NCI-H526 treated with DMSO at 0.1 percent for 48 hours (cell line): ENCODE results near the gene WWP2.

ENCODE experiments used
- DNase-seq: peaks from one replicate; lab custom pipeline; 2025; lab: John Stamatoyannopoulos, UW

The WWP2 gene

DNA sequence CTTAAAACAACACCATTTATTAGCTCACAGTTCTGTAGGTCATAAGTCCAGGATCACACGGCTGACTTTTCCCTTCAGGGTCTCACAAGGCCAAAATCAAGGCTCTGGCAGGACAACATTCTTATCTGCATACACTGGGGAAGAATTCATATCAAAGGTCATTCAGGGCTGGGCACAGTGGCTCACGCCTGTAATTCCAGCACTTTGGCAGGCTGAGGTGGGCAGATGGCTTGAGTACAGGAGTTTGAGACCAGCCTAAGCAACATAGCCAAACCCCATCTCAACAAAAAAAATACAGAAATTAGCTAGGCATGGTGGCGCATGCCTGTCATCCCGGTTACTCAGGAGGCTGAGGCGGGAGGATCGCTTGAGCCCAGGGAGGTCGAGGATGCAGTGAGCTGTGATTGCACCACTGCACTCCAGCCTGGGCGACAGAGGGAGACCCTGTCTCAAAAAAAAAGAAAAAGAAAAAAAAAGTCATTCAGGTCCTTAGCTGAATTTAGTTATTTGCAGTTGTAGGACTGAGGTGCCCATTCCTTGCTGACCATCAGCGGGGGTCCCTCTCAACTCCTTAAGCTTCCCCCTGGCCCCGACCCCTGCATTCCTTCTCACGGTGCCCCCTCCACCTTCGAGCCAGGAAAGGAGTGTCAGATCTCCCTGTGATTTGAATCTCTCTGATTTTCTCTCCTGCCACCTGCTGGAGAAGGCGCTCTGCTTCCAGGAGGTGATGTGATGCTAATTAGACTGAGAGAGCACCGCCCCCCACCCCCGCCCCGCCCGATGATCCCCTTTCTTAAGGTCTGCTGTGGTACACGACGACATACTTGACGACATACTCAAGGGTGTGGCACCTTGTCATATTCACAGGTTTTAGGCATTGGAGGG, 97.2 kb downstream of the WWP2 start:
- no peak for DNase-seq

DNA sequence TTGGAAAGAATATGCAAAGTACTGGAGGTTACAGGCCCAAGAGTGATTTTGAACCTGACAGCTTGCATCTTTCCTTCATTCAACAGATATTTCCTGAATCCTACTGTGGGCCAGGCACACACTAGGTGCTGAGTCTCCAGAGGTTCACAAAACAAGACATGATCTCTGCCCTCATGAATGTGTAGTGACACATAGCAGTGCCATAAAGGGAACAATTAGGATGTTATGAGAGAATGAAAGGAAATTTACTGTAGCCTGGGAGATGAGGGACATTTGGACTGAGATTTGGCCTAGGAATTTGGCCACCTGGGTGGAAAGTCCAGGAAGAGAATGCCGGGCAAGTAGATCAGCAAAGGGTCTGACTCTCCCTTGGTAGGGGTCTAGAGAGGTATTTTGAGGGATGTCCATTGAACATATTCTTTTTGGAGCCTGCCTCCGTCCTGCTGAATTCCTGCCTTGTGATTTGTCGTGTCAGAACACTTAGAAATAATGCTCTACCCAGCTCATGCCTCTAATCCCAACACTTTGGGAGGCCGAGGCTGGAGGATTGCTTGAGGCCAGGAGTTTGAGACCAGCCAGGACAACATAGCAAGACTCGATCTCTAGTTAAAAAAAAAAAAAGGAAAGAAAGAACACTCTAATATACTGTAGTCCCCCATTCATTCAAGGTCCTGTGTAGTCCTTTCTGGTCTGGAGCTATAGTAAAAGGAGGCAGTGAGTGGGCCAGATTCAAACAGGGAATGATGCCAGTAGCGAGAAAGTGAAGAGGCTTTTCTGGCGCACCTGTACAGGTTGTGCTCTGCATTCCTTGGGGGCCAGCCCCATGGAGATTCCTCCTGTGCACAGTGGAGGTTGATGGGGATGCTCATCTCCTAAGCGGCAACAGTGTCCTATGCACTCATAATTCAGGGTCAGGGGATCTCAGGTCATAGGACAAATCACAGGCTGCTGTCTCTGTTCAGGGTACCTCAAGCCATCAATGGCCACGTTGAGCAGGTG, 98.4 kb downstream of the WWP2 start:
- DNase-seq: no peak

DNA sequence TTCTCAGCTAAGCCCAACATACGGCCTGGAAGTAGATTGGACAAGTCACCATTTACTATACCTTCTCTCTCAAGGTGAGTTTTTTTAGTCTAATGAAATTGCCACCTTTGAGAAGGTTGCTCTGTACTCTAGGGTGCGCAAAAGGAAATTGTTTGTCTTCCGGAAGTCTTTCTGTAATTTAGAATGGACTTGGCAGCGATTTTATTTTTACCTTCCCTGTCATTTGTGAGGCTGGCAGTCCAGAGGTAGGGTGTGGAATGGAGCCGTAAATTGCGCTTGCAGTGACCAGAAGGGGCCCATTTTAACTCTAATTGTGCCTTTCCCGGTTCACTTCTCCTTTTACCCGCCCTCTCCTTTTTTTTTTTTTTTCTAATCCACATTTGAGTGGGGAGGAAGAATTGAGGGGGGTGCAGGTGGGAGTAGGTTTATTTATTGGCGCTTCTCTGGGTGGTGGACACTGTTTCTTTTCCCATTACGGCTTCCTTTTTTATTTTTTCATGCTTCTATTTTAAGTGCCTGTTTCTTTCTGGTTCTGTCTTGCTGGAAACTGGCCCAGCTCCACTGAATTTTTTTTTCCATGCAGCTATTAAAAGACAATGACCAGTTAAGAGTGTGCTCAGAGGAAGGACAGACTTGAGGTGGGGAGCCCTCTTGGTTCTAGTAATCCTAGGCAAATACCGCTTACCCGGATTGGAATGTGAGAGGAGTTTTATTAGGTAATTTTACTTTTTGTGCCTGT, 99.3 kb downstream of the WWP2 start:
- no peak for DNase-seq

DNA sequence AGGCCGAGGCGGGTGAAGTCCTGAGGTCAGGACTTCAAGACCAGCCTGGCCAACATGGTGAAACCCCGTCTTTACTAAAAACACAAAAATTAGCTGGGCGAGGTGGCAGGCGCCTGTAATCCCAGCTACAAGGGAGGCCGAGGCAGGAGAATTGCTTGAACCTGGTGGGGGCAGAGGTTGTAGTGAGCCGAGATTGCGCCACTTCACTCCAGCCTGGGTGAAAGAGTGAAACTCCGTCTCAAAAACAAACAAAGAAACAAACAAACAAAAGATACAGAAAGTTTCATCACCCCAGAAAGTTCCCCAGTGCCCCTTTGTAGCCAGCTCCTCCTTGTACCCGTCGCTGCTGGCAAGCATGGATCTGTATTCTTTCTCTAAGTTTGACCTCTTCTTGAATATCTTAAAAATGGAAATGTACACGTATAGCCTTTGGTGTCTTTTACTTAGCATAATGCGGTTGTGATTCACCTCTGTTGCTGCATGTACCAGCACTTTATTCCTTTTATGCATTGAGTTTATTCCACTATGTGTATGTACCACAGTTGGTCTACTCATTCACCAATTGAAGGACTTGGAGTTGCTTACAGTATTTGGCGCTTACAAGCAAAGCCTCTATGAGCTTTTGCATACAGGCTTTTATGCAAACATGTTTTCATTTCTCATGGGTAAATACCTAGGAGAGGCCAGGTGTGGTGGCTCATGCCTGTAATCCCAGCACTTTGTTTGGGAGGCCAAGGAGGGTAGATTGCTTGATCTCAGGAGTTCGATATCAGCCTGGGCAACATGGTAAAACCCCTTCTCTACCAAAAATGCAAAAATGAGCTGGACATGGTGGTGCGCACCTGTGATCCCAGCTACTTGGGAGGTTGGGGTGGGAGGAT, 101.5 kb downstream of the WWP2 start:
- DNase-seq: peak; percentile 74

DNA sequence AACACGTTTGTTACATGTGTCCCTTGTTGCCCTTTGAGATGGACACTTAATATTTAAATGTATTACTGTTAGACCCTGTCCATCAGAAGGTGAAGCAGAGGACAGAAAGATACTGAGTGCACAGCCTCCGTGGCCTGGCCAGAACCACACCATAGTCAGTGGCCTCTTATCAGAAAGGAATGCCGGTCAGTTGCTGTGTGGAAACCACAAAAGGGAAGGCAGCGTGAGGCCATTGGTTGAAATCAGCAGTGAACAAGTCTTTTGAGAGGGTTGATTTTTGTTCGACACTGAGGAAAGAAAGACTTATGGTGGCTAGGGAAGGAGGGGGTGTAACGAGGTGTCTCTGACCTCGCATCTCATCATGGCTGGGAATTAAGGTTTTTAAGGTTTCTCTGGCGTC, 103.6 kb downstream of the WWP2 start:
- DNase-seq: no peak

DNA sequence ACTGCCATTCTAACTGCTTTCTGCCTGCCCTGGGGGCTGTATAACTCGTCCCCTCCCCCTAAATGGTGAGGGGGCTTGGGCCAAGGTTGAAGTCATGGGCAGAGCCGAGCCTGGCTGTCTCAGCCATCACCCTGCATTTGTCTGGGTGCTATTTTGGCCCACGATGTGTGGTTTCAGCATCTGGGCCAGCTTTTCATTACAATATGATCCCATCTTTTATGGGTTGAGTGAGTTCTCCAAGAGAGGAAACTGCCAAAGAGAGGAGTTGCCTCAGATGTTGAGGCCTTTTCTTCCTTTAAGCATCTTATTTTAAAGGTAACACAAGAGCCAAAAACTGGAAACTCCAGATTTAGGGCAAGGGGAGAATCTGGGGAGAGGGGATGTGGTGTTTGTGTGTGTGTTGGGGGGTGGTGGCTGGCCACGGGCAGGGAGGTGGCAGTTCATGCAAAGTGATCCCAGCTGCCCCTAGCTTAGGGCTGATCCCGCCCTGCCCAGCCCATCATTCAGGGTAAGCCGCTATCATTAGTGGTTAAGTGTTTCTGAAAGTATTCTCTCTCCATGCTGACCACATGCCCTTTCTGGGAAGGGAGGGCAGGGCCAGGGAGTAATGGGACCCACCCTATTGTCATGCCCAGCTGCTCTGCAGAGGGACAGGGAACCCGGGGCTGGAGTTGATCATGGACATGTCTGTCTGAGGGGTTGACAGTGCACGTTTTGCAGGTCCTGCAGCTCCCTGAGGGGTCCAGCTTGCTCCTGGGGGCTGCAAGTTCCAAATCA, 105.8 kb downstream of the WWP2 start:
- no peak for DNase-seq

DNA sequence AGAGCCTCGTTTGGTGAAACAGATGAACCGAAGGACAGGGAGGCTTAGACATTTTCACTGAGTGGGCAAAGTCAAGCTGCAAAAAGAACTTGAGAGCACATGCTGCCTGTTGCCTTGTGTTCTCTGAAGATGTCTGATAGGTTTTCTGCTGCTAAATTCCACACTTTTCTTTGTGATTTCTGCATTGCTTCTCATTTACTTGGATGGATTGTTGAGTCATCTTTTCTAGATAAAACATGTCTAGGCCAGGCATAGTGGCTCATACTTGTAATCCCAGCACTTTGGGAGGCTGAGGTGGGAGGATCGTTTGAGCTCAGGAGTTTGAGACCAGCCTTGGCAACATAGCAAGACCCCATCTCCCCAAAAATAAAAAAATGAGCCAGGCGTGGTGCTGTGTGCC, 108.6 kb downstream of the WWP2 start:
- no peak for DNase-seq

DNA sequence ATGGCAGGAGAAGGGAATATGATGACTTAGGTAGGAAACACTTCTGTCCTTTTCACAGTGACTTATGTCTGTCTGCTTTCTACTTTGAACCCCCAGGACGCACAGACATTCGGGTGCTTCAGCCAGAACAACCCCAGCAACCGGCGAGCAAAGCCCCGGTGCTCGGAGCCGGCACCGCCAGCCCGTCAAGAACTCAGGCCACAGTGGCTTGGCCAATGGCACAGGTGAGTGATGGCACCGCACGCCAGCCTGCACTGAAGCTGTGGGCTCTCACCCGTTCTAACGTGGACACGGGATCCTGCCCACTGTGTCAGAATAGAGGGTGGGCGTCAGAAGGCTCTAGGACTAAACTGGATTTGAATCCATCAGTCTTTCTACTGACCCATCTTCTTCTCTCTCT, 109.6 kb downstream of the WWP2 start:
- DNase-seq: no peak

DNA sequence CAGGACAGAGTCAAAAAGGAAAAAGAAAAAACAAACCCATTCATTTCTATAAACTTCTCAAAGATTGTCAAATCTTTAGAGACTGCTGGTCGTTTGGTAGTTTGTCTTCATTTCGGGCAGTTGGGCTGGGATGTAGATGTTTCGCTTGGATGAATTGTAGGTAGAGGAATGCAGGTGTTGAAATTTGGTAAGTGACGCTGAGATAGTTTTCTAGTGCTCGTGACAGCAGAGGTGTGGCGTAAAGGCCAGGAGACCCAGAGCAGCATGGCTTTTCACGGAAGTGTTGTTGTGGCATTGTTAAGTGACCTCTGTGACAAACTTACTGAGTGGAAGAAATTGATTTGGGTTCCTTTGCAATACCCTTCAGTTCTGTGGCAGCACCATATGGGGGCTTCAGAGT, 110.8 kb downstream of the WWP2 start:
- DNase-seq: no peak

DNA sequence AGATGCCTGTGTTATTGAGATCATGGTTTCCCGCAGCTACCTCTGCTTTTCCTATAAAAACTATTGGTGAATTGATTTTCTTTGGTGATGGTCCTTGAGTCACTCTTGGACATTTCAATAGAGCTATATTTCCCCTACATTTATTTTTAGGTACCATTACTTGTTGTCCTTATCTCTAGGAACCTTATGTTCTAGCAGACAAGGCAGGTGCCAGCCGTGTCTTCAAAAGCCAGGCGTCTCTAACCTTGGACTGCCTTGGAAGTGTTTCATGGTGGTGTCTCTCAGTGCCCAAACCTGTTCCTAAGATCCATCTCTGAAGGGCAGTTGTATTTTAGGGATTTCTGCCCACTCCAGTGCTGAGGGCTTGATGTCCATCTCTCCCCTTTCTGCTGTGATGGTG, 111.7 kb downstream of the WWP2 start:
- DNase-seq: no peak

DNA sequence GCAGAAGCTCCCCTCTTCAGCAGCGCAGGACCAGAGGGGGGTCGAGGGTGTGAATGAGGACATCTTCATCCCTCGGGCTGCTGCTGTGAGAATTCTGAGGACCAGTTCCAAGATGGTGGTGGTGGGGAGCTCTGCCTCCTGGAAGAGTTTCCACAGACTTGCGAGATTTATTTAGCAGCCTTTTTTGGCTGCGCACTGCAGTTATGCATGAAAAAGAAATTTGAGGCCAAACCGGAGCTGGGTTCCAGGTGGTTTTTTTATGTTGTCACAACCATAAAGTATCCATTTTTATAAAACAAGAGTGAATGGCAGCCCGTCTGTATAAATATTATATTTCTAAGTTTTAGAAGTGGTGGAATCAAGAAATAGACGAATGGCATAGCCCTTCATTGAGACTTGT, 112.1 kb downstream of the WWP2 start:
- no peak for DNase-seq

DNA sequence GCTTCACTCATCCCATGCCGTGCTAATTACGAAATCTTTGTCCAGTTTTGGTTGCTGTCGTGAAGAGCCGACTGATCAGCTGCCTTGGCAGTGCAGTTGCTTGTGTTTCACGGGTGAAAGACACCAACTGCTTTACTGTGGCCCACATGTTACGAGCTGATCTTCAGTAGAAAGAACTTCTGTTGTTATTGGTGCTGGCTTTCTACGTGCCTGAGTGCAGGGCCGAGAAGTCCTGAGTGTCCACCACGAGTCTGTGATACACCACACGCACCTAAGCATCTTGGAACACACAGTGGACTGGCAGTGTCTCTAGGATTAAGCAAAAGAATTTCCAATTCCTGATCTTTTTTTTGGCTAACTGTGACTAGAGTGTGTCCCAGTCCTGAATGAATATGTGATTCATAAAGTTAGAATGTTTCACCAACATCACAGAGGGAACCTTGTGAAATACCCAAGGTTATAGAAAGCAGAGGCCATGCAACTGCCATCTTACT, 118.6 kb downstream of the WWP2 start:
- DNase-seq: no peak

DNA sequence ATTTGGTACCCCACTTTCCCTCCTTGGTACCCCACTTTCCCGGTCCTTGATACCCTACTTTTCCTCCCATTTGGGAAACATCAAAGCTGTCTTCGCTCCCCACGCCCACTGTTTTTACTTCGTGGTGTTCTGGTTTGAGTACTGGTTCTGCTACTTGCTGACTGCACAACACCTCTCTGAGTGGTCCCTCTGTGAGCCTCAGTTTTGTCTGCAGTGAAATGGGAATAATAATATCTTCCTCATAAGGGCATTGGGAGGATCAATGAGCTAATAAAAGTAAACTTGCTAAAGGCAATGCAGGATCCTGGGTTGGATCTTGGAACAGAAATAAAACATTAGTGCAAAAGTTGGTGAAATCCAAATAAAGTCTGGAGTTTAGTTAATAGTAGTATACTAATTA, 119.0 kb downstream of the WWP2 start:
- no peak for DNase-seq

DNA sequence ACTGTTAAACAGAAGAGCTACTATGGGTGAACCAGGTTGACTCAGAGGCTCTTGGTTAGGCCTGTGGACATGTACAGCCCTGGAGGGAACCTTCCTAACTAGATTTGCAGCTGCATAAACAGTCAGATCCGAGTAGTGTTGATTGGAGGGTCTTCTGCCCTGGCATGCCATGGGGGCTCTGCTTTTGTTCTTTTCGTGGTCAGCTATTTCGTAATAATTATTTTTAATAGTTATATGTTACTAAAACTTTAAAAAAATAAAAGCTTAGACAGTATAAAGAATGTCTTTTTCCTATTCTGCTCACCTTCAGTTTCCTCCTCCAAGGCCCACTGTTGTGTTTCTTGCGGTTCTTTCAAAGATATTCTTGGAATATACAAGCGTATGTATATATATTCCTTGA, 121.6 kb downstream of the WWP2 start:
- no peak for DNase-seq

DNA sequence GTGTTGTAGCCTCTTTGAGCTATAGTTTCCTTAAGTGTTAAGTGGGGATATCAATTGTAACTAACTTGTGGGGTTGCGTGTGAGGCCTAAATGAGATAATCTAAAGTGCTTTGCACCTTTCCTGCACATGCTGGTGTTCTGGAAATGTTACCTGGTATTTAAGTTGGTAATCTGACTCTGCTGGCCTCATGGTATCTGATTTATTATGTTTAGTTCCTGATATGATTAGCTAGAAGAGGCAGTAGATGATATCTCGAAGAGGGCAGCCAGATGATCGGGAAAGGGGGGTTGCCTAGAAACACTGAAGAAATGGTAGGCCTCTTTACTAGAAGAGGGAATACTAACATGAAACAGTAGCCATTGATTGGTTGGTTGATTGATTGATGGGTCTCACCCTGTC, 123.6 kb downstream of the WWP2 start:
- no peak for DNase-seq

DNA sequence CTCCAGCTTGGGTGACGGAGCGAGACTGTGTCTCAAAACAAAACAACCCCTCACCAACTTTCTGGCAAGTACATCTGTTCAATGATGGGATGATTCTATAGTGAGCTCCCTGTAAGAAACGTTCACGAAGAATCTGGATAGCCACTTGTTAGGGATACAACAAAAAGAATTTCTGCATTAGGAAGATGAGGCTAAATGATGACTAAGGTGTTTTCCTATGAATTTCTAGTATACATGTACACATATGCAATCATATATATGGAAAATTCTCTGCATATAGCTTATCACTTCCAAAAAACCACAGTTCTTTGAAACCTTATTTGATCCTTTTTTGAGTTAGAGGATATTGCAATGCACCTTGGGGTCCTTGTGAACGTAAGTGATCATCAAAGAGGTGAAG, 124.6 kb downstream of the WWP2 start:
- DNase-seq: no peak

DNA sequence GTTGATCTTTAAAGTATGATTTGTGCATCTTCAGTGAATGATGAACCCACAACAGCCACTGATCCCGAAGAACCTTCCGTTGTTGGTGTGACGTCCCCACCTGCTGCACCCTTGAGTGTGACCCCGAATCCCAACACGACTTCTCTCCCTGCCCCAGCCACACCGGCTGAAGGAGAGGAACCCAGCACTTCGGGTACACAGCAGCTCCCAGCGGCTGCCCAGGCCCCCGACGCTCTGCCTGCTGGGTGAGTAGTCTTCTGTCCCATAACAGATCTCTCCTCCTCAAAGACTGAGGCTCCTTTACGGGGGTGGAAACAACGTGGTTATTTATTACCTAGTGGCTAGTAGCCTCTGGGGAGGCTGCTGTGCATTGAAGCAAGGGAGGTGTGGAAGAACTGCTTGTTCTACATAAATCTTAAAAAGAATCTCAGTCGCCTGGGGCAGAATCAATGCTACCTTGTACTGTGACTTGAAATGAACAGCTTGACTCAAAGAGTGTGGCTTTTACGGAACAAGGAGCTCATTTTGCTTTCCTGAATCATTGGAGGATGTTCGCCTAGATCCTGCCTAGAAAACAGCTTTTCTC, 126.0 kb downstream of the WWP2 start:
- DNase-seq: no peak

DNA sequence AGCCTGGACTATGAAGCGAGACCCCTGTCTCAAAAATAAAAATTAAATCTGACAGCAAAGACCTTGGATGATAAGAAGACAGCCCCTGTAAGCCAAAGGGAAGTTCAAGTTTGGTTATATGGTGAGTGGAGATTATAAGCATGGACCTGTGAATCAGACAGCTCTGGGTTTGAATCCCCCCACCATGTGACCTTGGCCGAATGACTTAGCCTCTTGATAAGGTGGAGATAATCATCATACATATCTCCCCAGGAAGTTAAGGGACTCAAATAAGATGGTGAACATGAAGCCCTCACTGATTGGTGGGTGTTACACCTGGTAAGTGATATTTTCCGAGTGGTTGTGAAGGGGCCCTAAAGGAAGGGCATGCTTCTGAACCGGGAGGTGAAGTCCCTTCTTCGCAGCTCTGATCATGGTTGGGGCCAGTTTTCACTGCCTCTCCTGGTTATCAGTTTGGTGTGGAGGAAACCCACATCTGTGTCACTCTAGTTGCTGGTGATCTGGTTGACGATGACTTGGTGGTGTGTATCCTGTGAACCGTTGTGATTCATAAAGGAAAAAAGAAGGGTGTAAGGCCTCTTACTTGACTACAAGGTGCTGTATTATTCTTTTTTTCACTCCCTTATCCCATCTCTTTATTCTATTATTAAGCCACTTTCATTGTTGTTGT, 127.3 kb downstream of the WWP2 start:
- DNase-seq: no peak
